ENCODE data around the gene SDK2.

Gene SDK2

DNA sequence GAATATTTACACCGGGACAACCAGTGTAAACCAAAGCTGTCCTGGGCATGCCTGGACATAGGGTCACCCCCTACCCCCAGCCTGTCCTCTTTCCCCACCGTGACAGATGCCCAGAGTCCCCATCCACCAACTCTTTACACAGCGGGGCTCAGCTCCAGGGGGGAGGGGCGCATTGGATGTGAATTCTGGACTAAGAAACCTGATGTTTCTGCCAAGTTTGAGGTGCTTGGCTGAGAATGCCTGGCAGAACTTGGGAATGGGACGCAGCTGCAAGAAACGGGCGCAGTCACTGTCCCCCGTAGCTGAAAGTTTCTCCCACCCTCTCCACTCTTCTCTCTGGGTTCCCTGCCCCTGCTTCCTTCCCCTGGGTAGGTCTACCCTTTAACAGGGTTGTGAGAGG lies 264.4 kb downstream of the SDK2 start:
- no peak for DNase-seq

DNA sequence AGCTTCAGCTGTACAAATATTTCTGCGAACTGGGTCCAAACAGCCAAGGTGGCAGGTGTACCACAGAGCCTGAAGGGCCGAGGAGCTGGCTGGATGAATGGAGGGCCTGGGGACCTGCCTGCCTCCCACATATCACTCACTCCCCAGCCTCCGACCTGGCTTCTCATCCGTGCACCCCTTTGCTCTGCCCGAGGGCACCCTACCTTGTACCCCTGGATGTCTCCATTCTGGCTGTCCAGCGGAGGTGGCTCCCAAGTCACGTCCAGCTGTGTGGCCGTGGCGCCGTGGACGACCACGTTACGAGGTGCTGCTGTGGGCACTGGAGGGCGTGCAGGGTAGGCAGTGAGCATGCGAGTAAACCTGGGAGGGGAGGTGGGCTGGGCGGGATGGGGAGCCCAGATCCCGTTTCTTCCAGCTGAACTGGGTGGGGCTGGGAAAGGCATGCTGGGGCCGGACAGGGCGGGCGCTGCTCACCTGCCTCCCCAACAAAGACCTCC lies 265.2 kb downstream of the SDK2 start:
- no peak for DNase-seq

DNA sequence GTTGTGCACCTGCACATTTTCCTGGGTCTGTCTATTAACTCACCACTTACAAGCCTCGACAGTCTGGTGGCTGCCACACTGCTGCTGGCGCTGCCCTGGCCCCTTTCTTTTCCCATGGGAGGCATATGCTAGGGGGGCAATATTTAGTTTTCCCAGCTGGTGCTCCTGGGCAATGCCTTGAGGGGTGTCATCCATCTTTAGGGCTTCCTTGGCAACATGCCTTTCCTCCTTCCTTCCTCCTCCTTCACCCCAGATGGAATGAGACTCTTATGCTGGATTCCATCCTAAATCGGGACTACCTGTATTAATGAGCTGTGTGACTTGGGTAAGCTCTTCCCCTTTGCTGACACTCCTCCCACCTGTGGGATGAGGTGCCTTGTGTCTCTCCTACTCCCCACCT lies 267.6 kb downstream of the SDK2 start:
- DNase-seq, result no peak

DNA sequence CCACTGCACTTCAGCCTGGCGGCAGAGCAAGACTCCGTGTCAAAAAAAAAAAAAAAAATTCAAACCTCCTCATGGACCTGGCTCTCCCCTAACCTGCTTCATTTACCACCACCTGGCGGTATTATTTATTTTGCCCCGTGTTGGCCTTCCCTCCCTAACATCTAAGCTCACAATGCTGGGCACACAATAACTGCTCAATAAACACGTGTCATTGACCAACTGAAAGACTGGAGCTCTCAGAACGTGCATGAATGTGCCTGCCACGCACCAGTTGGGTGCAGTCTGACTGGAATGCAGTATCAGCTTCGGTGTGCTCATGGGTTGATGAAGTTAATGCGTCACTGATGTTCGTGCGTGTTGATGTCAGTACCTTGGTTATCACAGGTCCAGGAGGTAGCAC lies 268.1 kb downstream of the SDK2 start:
- DNase-seq, result no peak

DNA sequence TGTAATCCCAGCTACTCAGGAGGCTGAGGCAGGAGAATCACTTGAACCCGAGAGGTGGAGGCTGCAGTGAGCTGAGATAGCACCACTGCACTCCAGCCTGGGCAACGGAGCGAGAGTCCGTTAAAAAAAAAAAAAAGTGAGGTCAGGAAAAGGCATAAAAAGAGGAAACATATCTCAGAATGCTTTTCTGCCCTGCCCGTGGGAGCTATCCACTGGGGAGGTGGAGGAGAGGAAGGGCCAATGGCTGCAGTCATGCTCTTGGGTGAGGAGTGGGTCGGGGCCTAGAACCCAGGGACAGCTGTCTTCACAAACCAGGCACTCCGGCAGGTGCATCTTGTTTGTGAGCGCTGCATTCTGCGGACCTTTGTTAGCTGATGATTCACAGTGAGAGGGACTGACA lies 272.4 kb downstream of the SDK2 start:
- DNase-seq, result peak; percentile 11 to 14

DNA sequence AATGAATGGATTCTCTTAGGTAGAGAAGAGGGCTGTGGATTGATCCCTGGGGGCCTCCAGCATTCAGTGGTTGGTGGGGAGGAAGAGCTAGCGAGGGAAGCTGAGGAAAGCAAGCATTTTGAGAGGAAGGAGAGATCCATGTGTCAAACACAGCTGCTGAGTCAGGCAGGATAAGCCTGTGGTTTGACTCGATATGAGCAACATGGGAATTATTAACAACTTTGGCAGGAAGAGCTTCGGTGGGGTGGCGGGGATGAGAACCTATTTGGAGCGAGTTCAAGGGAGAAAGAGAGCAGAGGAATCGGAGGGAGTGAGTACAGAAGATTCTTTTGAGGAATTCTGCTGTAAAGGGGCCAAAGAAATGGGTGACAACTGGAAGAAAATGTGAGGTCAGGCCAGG lies 273.0 kb downstream of the SDK2 start:
- peak in 1 of 2 donors; percentile 3 for DNase-seq

DNA sequence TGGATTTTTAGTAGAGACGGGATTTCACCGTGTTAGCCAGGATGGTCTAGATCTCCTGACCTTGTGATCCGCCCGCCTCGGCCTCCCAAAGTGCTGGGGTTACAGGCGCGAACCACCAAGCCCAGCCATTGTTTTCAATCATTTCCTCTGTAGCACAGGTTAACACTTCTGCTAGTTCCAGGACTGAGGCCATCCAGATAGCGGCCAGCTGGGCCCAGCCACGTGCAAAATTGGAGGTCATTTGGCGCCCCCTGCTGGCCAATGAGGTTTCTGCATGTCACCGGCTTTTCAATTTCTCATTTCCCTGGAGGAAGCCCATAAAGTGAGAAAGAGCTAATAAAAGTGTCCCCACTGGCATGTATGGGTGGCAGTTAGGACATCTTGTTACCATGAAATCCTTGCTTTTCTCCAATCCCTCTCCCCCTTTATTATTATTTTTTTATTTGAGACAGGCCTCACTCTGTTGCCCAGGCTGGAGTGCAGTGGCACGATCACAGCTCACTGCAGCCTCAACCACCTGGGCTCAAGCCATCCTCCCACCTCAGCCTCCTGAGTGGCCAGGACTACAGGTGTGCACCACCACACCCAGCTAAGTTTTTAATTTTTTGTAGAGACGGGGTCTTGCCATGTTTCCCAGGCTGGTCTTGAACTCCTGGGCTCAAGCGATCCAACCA lies 274.3 kb downstream of the SDK2 start:
- DNase-seq, result peak; percentile 43 to 97

DNA sequence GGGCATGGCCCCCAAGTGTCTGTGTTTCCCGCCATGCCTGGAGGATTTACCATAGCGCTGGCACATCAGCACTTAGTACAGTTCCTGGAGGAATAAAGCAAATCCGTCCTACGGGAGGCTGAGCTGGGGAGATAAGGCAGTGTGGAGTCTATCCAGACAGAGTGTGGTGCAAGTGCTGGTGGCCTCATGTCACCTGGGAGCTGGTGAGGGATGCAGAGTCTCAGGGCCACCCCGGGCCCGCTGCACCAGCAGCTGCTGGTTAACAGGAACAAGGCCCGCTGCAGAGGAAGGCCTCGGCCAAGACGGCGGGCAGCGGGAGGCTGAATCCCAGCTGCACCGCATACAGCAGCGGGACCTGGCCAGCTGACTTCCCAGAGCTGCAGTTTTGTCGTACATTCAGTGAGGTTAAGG lies 275.1 kb downstream of the SDK2 start:
- no peak for DNase-seq

DNA sequence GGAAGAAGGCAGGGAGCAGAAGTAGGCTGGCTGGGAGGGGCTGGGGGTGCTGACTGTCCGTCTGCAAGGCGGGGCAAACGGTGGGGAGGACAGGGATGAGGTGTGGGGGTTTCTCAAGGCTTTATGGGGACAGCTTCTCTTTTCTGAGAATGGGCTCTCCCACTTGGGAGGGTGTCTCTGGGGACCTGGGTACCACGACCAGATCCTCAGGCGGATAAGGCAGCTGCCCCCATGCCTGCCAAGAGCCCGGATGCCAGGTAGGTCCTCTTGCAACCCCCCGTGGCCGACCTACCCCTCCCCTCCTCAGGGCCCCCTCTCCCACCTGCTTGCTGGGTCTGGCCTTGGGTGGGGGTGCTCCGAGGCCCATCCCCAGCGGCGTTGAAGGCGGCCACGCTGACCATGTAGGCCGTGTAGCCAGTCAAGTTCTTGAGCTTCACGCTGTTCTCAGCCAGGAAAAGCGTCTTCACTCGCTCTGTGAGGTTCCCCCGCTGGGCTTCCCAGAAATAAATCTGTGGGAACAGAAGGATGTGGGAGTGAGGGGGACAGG lies 276.1 kb downstream of the SDK2 start:
- DNase-seq, result no peak

DNA sequence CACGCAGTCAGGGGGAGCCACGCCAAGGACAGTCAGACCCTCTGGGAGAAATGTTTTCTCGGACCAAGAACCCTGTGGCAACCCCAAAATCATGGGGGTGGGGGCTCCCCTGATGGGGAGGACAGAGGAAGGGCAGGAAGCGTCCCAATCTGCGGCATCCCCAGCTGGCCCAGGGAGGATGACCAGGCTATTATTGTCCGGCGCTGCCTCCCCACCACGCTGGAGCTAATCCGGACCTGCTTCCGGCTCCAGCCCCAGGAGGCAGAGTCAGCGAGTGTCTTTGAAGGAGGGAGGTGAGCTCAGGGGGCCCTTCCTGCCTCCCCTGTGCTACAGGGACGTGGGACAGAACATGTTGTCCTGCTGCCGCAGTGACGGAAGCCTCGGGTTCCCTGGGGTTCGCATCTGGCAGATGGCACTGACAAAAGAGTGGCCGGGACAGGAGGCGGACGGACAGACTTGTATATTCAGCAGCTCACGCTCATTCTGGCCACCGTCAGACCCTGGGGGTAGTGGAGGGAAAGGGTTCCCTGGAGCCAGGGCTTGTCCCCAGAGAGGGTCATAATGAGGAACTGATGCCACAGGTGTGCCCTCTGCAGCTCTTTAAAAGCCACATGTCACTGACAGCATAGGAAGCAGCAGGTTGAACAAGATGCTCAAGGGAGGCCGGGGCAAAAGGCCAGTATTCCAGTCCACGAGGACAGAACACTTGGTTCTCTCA lies 278.2 kb downstream of the SDK2 start:
- DNase-seq, result no peak

DNA sequence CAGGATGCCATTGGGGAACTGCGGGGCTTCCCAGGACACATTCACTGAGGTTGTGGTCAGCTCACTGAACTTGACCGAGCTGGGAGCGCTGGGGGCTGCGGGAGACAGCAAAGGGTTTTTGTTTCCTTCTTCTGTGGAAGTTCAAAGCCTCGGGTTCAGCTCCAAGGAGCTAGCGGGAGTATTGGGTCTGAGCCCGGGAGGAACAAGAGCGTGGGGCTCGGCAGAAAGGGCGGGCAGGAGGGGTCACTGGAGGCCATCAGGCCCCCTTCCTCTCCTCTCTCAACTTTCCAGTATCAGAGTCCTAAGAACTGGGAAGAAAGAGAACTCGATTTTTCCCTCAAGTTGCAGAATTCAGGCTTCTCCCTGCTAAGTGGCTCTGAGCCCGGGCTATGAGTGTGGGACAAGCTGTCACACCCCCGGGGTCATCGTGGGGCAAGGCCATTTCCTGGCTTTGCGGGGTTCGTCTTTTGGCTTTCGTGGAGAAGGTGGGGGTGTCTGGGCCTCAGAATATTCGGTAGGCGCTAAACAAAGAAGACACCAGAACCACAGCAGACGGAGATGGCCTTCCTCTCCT lies 278.9 kb downstream of the SDK2 start:
- DNase-seq, result no peak

DNA sequence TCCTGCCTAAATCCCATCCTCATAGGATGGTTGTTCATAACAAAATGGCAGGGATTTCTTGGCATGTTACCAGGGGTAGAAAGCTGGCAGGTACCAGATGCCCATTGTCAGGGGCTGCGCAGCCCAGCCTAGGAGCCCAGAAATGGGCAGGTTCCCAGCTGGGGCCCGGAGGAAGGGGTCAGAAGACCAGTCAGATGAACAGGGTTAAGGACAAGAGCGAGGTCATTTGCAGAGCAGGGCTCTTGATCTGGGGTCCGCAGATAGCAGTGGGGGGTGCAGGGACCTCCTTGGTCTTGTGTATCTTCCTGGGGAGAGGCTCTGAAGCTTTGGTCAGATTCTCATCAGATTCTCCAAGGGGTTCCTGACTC lies 280.1 kb downstream of the SDK2 start:
- DNase-seq, result no peak

DNA sequence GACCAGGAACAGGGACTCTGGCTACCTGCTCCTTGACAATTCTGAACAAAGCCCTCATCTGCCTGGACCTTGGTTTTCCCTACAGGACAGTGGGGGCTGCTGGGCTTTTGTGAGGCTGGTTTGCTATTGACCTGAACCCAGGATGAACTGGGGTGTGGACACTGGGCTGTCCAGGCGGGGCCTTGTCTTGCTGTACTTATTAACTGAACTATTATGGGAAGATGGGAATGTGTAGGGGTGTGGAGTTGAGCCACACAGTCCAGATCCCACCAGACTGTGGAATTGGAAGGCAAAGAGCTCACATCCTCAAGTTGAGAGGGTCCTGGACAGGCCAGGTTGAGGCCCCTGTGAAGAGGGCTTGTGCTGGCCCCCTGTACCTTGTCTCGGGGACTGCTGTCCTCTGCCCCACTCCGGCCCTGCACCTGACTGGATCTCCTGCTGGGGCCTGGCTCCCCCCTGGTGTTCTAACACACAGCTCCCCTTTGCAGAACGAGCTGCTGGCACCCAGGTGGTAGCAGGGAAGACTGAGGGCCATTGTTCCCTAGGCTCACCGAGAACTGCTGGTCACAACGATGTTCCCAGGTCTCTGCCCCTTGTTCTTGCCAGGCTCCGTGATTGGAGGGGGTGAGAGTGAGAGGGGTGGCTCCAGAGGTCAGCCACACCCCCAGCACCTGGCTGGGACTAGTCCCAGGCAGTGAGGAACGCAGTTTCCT lies 280.6 kb downstream of the SDK2 start:
- DNase-seq, result no peak

DNA sequence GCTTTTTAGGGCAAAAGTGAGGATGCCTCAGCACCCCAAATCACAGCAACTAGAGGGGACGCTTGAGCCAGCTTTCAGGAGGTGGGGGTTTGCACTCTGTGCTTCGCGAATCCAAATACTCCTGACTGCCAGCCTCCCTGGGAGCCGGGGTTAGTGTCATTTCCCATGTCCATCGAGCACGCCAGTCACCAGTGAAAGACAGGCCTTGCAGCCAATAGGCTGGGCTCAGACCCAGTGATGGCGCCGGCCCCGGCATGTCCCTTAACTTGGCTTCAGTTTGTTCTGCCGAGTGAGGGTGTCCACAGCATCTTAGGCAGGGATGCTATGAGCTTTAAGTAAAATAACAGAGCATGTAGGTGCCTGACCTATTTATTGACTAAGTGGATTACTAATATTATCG lies 281.5 kb downstream of the SDK2 start:
- no peak for DNase-seq

DNA sequence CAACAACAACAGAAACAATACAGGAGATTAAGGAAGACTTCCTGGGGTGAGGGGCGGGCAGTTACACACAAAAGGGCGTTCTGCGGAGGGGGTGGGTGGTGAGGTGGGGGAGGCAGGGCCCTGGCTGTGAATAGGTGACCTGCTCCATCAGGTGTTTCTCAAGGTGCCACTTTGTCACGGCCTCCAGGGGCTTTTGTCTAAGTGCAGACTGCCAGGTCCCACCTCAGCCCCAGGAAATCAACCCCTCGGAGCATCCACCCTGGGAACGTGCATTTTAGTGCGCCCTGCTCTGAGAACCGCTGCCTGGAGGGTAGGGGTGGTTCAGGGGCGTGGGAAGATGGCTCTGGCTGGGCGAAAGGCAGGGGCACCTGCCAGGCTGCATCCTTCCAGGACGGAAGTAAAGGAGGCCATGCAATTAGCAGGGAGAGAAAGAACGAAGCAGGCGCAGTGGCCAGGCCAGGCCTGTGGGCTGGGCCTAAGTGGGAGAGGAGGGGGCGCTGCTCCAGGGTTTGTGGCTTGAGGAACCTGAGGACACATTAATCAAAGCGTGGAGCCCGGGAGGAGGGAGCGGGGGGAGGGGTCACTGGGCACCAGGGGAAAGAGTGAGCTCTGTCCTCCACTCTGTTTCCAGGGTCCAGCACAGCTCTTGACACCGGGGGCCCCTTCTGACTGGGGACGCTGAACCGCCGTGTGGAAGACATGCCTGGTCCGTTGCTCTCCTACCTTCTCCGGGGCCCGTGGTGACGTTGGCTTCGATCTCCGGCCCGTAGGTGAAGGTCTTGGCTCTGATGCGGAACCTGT lies 283.1 kb downstream of the SDK2 start:
- no peak for DNase-seq

DNA sequence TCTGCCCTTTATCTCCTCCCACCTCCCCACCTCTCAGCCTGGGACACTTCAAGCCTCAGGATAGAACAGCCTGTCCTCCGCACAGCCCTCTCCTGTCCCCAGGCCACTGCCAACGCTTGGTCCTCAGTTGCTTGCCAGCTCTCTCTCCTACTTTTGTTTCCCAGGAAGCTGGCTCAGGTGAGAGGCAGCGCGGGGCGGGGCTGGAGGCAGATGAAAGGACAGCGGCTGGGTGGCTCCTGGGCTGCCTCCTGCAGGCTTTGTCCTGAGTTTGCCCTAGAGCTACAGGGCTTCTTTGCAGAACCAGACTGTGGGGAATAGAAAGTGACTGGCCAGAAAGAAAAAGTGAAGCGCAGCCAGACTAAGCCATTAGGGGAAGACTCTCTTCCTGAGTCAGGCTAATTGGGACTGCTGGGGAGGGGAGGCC lies 284.2 kb downstream of the SDK2 start:
- DNase-seq, result no peak

DNA sequence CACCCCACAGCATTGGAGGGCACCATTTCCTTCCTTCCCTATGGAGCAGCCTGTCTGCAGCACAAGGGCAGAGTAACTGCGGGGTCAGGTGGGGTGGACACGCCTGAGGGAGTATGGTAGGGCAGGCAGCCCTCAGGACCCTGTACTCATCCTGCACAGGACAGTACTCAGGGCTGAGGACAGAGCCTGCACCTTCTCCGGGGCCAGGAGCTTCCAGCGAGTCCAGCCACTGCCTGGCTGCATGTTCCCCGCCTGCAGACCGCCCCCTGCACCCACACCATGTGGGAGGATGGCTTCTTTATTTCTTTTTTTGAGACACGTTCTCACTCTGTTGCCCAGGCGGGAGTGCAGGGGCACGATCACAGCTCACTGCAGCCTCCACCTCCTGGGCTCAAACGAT lies 284.9 kb downstream of the SDK2 start:
- no peak for DNase-seq

DNA sequence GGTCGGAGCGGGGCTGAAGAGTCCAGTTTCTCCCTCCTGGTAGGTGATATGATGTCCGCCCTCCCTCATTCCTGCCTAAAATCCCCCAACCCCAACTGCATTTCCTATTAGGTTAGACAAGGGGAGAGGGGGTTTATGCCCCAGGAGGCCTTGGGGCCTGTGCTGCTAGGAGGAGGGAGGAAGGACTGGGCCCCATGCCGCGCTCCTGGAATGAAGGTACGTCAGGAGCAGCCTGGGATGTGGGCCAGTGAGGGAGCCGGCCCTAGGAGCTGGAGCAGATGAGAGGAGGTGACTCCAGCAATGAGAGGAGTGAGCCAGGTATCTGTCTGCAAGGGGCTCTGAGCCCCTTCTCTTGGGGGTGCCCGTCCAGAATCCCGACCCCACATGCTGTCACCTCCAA lies 285.6 kb downstream of the SDK2 start:
- no peak for DNase-seq

DNA sequence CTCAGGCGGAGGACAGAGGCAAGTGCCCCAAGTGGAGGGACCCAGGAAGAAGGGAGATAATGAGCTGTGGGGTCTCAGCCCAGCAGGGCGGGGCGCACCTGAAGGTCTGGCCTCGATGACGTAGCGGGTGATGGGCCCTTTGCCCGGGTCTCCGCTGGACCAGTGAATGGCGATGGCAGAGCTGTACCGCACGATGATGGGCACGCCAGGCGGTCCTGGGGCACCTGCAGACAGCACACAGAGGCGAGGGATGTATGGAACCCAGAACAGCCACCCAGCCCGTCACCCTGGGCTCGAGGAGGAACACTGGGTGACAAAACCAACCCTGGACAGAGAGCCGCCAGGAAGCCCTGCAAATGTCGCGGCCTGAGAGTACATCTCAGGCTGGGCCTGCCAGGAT lies 286.3 kb downstream of the SDK2 start:
- DNase-seq, result no peak

DNA sequence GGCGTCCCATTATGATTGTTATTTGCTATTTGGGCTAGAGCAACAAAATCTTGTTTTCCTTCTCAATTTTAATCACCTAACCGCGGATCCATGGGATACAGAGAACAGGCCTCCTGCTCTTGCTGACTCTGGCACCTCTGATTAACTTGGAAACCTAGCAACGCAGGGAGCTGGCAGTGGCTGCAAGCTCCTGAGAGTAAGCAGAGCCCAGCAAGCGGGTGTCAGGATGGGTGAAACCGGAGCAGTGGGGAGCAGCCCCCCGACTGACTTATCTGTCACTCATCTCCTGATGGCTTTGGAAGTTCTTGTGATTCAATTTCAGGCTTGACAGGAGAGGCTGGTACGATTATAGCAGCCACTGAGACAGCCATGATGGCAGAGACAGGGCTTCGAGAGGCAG lies 286.9 kb downstream of the SDK2 start:
- DNase-seq, result no peak

DNA sequence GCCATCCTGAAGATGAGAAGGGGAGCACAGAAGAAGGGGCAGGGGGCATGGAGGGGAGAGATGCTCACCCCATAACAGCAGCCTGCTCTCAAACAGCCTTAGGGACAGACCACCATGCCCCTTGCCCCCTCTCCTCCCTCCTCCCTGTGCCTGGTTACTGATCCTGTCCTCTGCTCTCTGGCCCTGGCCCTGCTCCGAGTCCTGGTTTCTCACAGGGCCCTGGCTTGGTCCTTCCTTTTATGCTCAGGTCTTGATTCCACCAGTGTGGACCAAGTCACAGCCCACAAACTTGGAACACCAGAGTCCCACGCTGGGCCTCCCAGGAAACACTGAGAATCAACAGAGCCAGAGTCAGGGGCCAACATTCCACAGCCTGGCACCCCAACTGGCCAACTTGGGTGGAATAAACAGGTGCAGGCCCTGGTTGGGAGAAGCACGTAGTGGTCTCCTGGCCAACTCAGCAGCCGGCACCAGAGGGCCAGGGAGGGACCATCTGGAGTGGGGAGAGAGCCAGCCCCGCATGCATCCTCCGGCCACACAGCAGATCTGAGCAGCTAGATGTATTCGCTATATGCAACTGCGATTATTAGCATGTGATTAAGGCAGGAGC lies 287.6 kb downstream of the SDK2 start:
- no peak for DNase-seq
